NCI-H2107 (cell line): ENCODE measurements around the gene POMT1.
"Not testable (repeated sequence)": the region's sequence is repeated elsewhere in the genome, so short reads cannot be mapped to it uniquely, and the experiment has no call there.

Experiments used
- DNase-seq: peaks from one replicate; lab custom pipeline; 2025; lab: John Stamatoyannopoulos, UW

Gene POMT1

DNA sequence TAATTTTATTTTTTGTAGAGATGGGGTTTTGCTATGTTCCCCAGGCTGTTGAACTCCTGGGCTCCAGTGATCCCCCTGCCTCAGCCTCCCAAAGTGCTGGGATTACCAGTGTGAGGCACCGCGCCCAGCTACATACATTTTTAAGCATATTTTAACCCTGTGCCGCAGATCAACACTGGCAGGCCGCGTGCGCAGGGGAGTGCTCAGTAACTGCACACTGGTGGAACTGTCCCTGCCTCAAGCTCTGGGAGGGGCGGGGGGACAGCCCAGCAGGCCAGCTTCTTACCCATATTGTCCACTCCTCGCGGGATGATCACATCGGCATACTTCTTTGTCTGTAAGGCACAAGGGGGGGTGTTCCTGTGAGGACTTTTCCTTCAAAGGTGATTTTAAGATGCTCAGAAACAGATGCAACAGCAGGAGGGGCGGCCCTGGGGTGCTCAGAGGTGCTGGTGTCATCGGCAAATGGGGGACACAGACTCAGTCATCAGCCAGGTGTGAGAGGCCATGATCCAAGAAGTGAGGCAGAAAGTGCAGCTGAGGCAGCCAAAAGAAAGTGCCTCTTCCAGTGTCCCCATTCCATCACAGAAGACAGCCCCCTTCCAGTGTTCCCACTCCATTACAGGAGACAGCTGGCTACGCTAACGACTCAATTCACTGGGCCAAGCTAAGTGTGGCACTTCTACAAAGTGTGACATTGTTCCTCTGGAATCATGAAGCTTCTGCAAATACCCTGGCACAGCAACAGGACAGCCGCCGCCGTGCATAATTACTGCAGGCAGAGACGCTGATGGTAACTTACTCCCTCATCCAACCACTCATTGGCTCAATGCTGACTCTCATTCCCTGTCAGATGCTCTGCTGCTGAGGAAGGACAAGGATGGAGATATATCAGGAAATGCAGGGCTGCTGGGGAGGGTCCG, 23.2 kb downstream of the POMT1 start:
- no peak for DNase-seq

DNA sequence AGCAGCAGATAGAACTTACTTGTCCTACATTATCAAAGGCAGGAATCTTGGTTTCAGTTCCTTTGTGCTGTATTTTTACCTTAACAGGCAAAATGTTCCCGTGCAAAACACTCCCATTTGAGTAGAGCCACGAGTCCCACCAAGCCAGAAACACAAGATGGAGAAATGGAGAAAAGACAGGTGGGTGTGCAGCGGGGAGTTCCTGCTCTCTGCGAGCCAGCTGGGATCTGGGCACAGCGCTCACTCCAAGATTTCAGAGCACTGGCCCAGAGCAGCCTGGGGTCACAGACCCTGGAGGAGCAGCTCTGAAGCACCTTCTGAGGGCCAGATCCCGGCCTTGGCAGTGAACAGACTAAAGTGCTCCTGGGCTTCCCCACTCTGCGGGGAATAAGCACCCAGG, 25.5 kb downstream of the POMT1 start:
- no peak for DNase-seq

DNA sequence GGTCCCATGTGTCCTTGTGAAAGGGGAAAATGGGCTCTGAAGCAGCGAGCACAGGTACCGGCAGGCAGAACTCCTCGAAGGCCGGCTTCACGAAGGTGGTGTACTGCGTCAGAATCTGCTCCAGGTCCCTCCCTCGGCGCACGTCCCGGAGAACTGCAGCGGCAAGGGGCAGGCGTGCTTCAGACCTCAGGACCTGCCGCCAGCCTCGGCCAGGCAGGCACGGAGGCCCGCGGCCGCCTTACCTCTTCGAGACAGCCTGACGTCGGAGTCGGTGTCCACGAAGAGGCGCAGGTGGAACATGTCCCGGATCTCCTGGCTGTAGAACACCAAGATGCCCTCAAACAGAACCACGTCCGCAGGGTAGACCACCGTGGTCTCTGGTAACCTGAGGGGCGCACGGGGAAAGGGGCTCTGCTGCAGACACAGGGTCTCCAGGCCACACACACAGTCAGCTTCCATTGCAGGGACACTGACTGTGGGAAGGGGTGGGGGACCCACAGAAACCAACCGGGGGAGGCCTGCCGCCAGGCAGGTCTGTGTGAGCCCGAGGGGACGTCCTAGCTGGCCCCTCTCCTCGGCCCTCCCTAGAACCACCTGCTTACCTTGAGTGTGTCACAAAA, 26.3 kb downstream of the POMT1 start:
- DNase-seq, result no peak

DNA sequence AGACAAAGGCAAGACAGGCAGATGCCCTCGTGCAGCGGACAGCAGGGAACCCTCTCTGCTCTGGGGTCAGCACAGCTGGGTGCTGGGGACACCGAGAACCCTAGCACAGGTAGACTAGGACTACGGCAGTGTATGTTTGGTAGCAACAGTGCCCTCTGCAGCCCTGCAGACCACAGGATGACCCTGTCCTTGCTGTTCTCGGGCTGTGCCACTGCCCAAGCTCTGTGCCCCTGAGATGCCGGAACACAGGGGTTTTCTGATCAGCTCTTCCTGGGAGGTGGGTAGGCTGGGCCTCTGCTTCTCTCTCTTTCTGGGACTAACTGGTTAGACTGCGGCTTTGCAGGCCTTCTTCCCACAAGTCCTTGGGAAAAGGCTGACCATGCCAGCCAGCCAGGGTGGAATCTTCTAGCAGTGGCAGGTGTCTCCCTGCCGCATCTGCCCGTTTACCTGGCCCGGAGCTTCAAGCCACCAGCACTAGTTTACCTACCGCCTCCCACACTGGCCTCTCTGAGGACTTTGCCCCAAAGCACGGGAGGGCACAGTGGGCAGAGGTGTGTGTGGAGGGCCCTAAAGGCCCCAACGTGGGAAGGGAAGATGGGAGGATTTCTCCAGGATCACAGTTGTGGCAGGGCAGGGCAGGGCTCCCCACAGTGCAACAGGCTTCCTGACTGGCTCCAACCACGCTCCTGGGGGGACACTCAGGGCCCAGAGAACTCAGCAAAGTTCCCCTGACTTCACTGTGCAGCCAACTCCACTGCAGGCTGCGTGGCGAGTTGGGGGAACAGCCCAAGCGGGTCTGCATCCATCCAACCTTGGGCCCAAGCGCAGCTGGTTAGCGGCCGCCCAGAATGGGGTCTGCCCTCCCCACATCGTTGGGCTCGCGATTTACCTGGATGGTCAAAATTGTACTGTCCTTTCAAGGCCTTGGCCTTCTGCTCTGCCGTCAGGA, 27.2 kb downstream of the POMT1 start:
- no peak for DNase-seq

DNA sequence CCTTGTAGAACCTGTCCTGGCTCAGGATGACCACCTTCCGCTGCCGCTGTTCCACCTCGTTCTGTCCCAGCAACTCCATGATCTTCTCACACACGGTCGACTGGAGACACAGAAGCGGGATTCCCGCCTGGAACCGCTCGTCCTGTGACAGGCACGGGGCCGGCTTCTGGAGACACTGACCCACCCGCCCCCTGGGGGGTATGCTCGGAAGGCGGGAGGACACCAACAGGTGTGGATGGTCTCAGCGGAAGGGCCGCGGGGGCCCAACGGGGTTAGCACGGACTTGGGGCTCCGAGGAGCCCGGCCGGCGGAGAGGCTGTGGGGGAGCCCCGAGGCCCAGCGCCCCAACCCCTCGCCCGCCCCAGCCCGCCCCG, 27.8 kb downstream of the POMT1 start:
- no peak for DNase-seq

DNA sequence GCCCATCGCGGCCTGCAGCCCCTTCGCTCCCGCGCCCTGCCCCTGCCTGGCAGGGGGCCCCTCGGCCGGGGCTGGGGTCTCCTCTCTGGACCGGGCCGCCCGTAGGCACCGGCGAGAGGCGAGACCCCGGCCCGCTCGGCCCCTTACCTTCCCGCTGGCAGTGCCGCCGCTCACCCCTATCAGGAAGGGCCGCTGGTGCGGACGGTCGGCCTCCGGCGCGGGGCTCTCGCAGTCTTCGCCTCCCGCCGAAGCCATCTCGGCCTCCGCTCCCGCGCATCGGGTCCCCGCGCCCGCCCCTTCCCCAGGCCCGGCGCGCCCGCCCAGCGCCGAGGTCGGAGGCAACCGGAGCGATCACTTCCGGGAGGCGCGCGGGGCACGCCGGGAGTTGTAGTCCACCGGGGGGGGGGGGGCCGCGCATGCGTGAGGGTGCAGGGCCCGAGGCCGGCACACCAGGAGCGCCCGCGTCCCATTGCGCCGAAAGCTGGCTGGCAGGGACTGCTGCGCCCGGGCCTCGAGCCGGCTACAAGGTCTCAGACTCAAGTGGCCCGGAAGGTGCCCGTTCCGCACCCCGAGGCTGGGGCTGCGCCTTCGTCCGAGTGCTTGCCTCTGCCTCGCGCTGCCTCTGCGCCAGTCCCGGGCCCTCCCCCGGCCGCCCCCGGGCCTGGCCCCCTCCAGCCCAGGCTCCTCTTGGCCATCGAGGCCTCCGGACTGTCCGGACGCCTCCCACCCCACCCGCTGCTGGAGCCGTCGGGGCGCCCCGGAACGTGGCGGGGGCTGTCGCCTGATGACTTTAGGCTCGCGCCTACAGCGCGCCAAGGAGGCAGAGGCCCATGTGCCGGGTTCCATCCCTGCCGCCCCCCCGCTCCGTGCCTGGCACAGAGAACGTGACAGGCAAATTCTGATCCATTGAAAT, 28.5 kb downstream of the POMT1 start, which contains the start of gene UCK1:
Gene UCK1 (minus strand): TSS at position 344 of the 913 bp plus-strand sequence. CDS start 89 bp downstream, at position 255.
- peak; percentile 36 for DNase-seq

DNA sequence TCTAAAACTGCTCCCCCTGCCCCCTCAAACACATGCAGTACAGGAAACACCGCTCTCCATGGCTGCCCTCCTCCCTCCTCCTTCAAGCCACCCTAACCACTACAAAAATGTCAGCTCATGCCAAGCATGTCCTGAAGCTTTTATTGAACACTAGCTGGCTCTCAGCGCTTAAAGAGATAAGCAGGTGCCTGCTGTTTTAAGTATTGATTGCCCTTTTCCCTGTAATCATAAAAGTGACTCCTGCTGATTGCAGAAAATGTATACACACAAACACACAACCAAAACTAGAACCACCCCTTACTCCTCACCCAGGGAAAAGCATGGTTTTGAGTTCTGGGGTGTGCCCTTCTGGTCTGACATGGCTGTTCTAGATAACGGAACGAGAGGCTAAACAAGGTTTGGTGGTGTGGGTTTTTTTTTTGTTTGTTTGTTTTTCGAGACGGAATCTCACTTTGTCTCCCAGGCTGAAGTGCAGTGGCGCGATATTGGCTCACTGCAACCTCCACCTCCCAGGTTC, 32.1 kb downstream of the POMT1 start:
- DNase-seq, result no peak

DNA sequence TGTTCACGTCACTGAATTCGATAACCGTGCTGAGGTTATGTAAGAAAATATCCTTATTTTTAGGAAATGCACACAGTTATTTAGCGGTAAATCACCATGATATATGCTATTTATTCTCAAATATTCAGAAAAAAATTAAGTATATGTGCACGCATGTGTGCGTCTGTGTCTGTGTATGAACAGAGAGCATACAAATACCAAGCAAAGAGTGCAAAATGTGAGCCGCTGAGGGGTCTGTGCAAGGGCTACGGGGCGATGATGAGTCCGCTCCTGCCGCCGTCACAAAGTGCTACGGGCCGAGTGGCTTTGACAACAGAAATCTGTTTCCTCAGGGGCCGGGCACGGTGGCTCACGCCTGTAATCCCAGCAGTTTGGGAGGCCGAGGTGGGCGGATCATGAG, 35.2 kb downstream of the POMT1 start:
- no peak for DNase-seq

DNA sequence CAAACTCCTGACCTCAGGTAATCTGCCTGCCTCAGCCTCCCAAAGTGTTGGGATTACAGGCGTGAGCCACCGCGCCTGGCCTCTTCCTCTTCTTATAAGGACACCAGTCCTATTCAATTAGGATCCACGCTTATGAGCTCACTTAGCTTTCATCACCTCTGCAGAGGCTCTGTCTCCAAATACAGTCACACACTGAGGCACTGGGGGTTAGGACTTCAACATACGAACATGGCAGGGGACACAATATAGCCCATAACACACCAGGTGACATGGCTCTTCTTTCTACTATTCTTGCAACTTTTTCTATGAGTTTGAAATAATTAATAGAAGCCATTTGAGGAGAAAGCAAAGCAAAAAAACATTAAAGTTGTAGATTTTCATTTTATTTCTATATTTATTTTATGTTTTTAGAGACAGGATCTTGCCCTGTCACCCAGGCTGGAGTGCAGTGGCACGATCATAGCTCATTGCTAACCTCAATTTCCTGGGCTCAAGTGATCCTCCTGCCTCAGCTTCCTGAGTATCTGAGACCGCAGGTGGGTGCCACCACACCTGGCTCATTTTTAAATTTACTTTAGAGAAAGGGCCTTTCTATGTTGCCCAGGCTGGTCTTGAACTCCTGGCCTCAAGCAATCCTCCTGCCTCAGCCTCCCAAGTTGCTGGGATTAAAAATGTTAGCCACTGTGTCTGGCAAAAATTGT, 36.7 kb downstream of the POMT1 start:
- no peak for DNase-seq

DNA sequence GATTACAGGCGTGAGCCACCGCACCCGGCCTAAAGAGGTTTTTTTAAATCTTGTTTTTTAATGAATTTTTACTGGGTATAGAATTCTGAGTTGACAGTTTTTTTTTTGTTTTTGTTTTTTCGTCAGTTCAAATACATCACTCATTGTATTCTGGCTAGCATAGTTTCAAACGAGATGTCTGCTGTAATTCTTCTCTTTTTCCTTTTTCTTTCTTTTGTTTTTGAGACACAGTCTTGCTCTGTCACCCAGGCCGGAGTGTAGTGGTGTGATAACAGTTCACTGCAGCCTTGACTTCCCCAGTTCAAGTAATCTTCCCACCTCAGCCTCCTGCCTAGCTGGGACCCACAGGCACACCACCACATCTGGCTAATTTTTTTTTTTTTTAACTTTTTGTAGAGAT, 40.4 kb downstream of the POMT1 start:
- no peak for DNase-seq

DNA sequence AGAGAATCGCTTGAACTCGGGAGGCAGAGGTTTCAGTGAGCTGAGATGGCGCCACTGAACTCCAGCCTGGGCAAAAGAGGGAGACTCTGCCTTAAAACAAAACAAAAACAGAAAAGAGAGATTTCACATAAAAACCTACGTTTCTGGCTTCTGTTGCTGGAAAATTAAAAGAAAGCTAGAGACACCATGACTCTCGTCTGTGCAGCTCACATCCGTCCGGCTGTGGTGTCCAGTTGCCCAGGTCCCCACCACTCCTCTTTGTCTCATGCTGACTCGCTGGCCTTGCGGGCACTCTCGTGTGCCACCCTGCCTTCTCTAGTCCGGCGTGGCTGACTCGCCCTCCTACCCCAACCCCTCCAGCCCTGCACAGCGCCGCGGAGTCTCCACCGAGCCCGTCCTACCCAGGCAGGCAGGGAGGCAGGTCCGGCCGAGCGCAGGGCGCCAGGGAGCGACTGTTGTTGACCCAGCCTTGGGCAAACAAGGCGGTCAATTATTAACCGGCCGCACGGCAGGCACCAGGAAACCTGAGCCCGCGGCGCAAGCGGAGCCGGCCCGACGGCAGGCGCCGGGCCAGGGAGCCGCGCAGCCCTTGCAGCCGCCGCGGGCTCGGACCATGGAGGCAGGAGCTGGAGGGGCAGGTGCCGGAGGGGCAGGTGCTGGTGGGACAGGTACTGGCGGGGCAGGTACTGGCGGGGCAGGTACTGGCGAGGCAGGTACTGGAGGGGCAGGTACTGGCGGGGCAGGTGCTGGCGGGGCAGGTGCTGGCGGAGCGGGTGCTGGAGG, 42.5 kb downstream of the POMT1 start, which contains the start of gene PRRT1B:
Gene PRRT1B (plus strand): TSS at position 521 of the 783 bp plus-strand sequence. CDS start 93 bp downstream, at position 614.
- DNase-seq, result no peak

DNA sequence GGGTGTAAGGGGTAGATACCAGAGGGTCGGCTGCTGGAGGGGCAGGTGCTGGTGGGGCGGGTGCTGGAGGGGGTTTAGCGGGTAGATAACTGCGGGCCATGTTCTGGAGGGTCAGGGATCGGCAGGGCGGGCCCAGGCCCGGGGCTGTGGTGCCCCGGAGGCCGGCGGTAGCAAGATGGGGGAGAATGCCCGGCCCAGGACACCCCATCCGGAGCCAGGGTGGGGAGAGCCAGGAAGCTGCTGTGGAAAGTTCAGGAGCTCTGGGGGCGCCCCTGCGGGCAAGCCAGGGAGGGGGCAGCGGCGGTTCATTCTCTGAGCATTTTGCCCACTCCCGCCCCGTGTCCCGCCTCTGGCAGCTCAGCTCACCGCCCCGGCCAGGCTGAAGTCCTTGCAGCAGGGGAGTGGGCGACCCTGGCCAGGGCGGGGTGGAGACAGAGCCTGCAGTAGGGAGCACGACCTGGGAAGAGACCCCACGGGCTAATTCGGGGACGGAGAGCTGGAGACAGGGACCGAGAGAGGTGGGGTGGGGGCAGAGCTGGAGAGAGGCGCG, 43.1 kb downstream of the POMT1 start:
- DNase-seq, result no peak

DNA sequence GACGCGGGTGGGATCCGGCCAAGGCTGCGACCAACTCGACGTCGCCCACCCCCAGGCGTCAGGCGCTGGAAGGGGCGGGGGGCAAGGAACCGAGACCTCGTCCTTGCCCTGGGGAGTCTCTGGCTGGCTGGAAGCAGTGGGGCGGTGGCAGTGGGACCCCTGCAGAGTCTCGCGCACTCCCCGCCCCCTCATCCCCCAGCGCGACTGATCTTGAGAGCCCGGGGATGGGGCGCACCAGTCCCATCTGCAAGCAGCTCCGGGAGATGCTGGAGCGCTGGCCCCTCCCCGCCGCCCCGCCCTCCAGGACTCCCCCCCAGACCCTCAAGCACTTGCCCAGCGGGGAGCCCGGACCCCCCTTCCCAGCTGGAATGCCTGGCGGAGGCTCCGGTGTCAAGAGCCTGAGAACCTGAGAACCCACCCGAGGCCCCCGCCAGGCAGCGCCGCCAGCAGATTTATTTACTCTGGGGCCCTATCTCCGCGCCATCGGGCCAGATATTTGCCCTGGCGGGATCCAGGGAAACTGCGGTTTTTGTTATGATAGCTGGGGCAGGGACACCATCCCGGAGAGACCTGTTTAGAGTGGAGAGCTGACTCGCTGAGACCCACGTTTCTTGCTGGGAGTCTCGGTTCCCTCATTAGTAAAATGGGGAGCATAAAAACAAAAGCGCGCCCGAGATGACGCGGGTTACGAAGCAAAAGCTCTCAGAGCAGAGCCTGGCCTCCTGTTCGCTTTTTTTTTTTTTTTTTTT, 43.8 kb downstream of the POMT1 start:
- DNase-seq, result no peak

DNA sequence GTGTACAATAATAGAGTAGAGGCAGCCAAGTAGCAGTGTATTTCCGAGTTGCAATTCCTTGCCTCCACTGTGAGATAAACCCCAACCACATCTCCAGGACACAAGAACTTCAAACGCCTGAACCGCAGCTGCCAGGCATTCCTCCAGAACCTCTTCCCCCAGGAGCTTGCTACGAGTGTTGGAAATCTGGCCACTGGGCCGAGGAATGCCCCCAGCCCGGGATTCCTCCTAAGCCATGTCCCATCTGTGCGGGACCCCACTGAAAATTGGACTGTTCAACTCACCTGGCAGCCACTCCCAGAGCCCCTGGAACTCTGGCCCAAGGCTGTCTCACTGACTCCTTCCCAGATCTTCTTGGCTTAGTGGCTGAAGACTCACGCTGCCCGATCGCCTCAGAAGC, 46.5 kb downstream of the POMT1 start:
- not testable (repeated sequence) for DNase-seq

DNA sequence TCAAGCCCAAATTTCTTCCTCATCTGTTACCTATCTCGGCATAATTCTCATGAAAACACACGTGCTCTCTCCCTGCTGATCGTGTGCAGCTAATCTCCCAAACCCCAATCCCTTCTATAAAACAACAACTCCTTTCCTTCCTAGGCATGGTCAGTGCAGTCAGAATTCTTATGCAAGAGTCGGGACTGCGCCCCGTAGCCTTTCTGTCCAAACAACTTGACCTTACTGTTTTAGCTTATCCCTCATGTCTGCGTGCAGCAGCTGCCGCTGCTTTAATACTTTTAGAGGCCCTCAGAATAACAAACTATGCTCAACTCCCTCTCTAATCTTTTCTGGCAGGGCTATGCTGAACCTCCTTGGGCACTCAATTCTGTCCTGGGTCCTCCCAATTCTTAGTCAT, 47.7 kb downstream of the POMT1 start:
- DNase-seq, result not testable (repeated sequence)

DNA sequence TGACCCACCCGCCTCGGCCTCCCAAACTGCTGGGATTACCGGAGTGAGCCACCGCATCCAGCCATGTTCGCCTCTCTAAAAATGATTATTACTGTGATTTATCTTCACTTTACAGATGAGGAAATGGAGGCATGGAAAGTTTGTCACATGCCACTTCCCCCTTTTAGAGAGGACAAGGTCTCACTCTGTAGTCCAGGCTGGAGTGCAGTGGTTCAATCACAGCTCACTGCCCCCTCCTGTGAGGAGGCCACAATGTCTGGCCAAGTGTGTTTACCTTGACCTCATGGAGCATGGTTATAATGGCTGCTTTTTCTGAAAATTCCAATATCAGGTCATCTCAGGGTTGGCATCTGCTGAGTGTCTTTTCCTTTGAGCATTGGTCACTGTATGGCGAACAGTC, 49.3 kb downstream of the POMT1 start:
- no peak for DNase-seq

DNA sequence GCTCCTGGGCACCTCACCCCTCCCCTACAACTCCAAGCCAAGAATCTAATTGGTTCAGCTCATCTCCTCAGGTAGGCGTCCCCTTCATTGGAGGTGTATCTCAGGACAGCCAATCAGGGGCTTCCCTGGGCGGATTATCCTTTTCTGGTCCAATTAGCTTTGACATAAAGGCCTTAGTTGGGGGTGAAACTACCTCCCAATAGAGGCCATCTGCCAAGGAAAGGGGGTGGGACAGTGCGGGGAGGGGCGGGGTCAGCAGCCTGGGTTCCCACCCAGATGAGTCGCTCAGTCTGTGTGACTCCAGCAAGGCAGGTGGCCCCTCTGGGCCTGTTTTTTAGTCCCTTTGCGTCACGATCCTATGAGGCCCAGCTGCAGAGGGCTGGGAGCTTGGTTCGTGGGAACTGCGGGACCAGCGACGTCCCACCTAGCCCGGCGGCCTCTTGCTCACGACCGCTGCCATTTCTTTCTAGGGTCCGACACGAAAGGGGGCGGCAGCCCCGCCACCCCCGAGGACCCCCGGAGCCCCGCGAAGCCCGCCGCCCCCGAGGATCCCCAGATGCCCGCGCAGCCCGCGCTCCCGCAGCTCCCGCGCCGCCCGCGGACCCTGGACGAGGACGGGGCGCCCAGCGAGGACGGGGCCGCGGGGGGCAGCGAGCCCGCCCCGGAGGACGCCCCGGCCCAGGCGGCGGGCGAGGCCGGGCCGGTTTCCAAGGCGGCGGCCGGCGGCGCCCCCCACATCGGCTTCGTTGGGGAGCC, 51.5 kb downstream of the POMT1 start:
- no peak for DNase-seq
